NCI-H2081 treated with DMSO at 0.1 percent for 48 hours (cell line): ENCODE results near the gene VAMP3.

Source experiments
- DNase-seq: peaks from one replicate; lab custom pipeline; 2025; lab: John Stamatoyannopoulos, UW

The VAMP3 gene

DNA sequence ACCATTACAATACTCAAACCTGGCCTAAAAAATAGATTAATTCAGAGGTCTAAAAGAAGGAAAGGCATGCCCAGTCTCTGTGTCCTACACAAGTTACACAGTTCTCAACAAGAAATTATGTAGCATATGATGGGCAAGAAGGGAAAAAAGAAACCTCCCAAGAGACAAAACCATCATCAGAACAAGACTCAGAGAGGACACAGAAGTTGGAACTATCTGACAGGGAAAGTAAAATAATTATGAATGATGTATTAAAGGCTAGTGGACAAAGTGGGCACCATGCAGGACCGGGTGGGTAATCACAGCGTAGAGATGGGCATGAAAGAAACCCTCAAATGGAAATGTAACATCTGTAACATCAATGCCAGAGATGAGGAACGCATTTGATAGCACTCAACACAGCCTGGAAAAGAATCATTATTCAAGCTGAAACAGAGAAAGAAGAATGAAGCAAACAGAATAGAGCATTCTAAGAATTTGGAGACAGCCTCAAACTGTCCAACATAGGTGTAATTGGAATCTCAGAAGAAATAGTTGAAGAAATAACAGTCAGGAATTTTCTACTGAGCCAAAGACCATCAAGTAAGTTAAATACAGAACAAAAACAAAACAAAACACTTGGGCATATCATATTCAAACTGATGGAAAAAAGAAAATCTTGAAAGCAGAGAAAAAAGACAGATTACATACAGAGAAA lies 42.7 kb downstream of the VAMP3 start:
- no peak for DNase-seq

DNA sequence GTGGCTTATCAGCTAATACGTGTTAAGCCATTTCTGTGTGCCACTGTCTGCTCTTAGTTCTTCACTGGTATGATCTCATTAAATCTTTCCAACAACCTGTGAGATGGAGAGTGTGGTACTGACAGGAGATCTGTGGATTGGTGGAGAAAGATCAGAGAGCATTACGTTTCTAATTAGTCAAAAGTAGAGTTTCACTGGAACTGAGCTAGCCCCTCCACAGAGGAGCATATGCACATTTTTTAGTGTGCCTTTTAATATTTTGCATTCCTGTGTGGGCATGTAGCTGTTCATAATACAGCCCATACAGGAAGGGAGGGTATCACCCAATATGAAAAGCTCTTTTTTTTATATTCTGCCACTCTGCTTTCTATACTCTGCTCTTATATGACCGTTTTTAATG lies 50.2 kb downstream of the VAMP3 start:
- no peak for DNase-seq

DNA sequence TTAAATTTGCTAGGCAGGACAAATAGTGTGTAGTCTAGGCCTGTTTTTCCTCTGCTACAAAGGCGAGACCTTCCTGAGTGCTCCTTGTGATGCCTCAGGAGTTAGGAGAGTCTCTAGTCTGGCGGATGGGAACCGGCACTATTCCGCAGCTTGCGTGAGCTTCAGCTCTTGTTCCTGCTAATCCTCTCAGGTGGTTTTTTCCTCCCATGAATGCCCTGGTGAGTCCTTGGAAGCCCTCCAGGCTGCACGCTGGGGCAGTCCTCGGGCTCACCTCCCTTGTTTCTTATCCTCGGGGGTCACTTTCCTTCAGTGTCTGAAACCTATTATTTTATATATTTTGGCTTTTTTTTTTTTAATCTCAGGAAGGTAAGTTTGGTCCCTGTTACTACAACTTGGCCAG lies 53.6 kb downstream of the VAMP3 start:
- no peak for DNase-seq

DNA sequence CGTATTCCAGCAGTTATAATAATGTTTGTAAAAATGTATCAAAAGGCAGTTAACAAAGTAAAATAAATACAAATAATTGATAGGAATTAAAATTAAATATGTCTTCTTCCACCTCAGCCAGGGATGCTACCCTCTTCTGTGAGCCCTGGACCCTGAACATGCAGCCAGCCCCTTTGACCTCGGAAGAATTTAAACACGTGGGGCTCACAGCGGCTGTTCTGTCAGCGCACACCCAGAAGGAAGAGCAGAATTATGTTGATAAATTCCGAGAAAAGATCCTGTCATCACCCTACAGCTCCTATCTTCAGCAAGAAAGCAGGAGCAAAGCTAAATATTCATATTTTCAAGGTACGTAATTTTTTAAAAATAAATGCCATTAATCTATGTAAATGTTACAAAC lies 55.3 kb downstream of the VAMP3 start:
- no peak for DNase-seq

DNA sequence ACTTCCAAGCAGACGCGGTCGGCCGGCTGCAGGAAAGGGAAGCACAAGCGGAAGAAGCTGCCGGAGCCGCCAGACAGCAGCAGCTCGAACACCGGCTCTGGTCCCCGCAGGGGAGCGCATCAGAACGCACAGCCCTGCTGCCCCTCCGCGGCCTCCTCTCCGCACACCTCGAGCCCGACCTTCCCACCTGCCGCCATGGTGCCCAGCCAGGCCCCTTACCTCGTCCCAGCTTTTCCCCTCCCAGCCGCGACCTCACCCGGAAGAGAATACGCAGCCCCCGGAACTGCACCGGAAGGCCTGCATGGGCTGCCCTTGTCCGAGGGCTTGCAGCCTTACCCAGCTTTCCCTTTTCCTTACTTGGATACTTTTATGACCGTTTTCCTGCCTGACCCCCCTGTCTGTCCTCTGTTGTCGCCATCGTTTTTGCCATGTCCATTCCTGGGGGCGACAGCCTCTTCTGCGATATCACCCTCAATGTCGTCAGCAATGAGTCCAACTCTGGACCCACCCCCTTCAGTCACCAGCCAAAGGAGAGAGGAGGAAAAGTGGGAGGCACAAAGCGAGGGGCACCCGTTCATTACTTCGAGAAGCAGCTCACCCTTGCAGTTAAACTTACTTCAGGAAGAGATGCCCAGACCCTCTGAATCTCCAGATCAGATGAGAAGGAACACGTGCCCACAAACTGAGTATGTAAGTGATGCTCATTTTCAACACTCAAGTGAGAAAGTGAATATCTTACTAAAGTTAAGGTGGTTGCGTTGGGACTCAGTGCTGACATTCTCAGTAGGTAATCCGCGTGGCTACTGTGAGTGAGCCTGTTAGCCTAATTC lies 56.2 kb downstream of the VAMP3 start:
- DNase-seq = no peak
